Immature natural killer cell (primary cell): ENCODE measurements around the gene NKAIN2. TPM values are rescaled to one million over a fixed set of nuclear protein-coding genes. Genes with fewer than 3 reads are reported as not detected.
A peak's percentile ranks its signal among the peaks of the same experiment; 100 is the strongest.

Source experiments
- DNase-seq, 3 donors: peaks; one replicate each; pipeline ENCODE4 v3.0.0; 2022; ENCODE audit warnings: mixed read lengths in 1 of 3
- H3K27ac Mint-ChIP-seq, 6 donors: one replicate each; pipeline ENCODE4 v1.8.0; 2020; ENCODE audit warnings: mixed read lengths in 6 of 6, mild to moderate bottlenecking in 5 of 6, inconsistent platforms in 4 of 6, moderate library complexity in 3 of 6
- H3K27me3 Mint-ChIP-seq, 3 donors: one replicate each; pipeline ENCODE4 v1.8.0; 2020 to 2021; ENCODE audit warnings: low read depth in 3 of 3, mild to moderate bottlenecking in 3 of 3, mixed read lengths in 3 of 3, moderate library complexity in 3 of 3, inconsistent platforms in 1 of 3
- H3K36me3 Mint-ChIP-seq, 3 donors: one replicate each; pipeline ENCODE4 v1.8.0; 2020; ENCODE audit warnings: mixed read lengths in 3 of 3, inconsistent platforms in 2 of 3, mild to moderate bottlenecking in 2 of 3
- H3K4me1 Mint-ChIP-seq, 2 donors: one replicate each; pipeline ENCODE4 v1.8.0; 2020; ENCODE audit warnings: inconsistent platforms in 2 of 2, mild to moderate bottlenecking in 2 of 2, mixed read lengths in 2 of 2, moderate library complexity in 1 of 2
- H3K4me3 Mint-ChIP-seq, 5 donors: one replicate each; pipeline ENCODE4 v1.8.0; 2020; ENCODE audit warnings: mild to moderate bottlenecking in 5 of 5, mixed read lengths in 5 of 5, inconsistent platforms in 3 of 5, moderate library complexity in 3 of 5
- H3K9me3 Mint-ChIP-seq, 6 donors: one replicate each; pipeline ENCODE4 v1.8.0; 2020; ENCODE audit warnings: mild to moderate bottlenecking in 6 of 6, mixed read lengths in 6 of 6, inconsistent platforms in 4 of 6, moderate library complexity in 3 of 6
- polyA plus RNA-seq, 3 donors: library from polyadenylated mRNA; unstranded; fragments of 300-500 nt; fragmentation: Illumina TruSeq; gene quantifications; one replicate each; pipeline ENCODE4 v1.2.3, GENCODE V29; 2021

The NKAIN2 gene
- polyA plus RNA-seq, 3 donors from 2014 or later = not detected

DNA sequence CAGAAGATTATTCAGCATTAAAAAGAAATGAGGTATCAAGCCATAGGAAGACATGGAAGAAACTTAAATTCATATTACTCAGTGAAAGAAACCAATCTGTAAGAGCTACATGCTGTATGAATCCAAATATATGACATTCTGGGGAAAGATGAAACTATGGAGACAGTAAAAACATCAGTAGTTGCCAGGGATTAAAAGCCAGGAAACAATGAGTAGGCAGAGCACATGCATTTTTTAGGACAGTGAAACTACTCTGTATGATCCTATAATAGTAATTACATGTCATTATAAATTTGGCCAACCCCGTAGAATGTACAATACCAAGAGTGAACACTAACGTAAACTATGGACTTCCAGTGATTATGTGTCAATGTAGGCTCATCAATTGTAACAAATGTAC, 1065.8 kb downstream of the NKAIN2 start:
- H3K4me1 Mint-ChIP-seq = no peaks in the 10 kb centered on the region
- no peak for DNase-seq
- H3K27me3 Mint-ChIP-seq = peaks cover 0 to 2% (median 1%) of the 10 kb centered on the region in 3 donors
- H3K9me3 Mint-ChIP-seq = no peaks in the 10 kb centered on the region
- H3K27ac Mint-ChIP-seq = no peak overlapping the region
- H3K36me3 Mint-ChIP-seq = no peaks in the 10 kb centered on the region
- H3K4me3 Mint-ChIP-seq = no peak overlapping the region

GRCh38 chr6:124870611-124871459, 1067.2 kb downstream of the NKAIN2 start:
- Mint-ChIP-seq H3K9me3 (peaks cover 0 to 2% (median 0%) of the 10 kb centered on the region in 6 donors), H3K4me1 (no peaks in the 10 kb centered on the region), H3K4me3 (no peak overlapping the region), H3K36me3 (no peaks in the 10 kb centered on the region), H3K27ac (no peak overlapping the region), H3K27me3 (peaks cover 0 to 2% (median 1%) of the 10 kb centered on the region in 3 donors)
- peak in 2 of 3 donors; percentile 5 to 7 for DNase-seq

GRCh38 chr6:124872361-124873065, 1068.8 kb downstream of the NKAIN2 start:
- H3K4me3 Mint-ChIP-seq = no peak overlapping the region

DNA sequence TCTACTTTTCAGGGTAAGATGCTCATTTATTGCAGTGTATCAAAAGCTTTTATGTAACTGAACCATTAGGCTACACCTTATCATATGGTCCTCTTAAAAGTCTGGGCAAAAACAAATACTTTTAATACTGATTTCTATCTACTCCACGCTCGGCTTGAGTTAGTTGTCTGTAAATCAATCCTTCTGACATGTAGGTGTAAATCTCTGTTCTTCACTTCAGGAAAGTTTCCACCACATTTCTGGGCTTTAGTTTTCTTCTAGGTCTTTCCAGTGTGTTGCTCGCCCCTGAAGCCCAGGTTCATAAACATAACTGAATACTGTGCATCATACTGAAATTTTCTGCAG, 1069.4 kb downstream of the NKAIN2 start:
- Mint-ChIP-seq H3K27me3 (peaks cover 0 to 2% (median 0%) of the 10 kb centered on the region in 3 donors), H3K9me3 (peaks cover 0 to 2% (median 0%) of the 10 kb centered on the region in 6 donors), H3K36me3 (no peaks in the 10 kb centered on the region), H3K4me1 (no peaks in the 10 kb centered on the region), H3K27ac (no peak overlapping the region), H3K4me3 (no peak overlapping the region)
- DNase-seq = no peak

More at GRCh38 chr6:124872361-124873065, 1068.8 kb downstream of the NKAIN2 start:
- peaks cover 0 to 2% (median 0%) of the 10 kb centered on the region in 6 donors for H3K9me3 Mint-ChIP-seq
- no peak for DNase-seq
- no peak overlapping the region for H3K27ac Mint-ChIP-seq
- H3K27me3 Mint-ChIP-seq = peaks cover 0 to 2% (median 0%) of the 10 kb centered on the region in 3 donors
- no peaks in the 10 kb centered on the region for H3K36me3 Mint-ChIP-seq
- H3K4me1 Mint-ChIP-seq = no peaks in the 10 kb centered on the region

Other genes with a start within 250 kb of the NKAIN2 start
- not detected for gene TRDN, start 166.9 kb upstream of the NKAIN2 start, polyA plus RNA-seq